ACHN (cell line): ENCODE measurements around the gene IL33.
"Not testable (repeated sequence)": the region's sequence is repeated elsewhere in the genome, so short reads cannot be mapped to it uniquely, and the experiment has no call there.

Source experiments
- DNase-seq: peaks from one replicate; pipeline ENCODE4 v3.0.0-alpha.2; 2015
- in situ Hi-C: cut with HindIII; loops from 2 replicates; pipeline ENCODE4 v1.10.0; 2017; ENCODE audit warnings: low sequenced_read_pairs, low pct_ligation_motif_present, low pct_unique_long_range_greater_than_20kb

Gene IL33

DNA sequence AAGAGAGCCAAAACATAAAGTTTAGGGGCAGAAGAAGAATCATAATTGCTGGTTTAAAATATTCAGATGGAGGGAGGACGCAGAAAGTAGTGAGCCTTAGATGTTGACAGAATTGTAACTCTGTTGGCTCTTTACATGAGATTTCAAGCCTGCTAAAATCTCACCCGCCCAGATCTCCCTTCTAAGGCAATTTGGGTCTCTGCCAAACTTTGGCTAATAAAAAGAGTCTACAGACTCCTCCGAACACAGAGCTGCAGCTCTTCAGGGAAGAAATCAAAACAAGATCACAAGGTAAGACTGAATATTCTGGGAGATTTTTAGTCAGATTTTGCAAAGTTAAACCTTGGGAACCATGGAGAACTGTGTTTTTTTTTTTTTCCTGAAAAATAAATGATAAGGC is at the start of gene IL33:
Gene IL33 (plus strand): TSS at position 246 of the 400 bp plus-strand sequence. CDS start 25,888 bp downstream, outside the sequence.
- DNase-seq, result no peak

GRCh38 chr9:6171667-6172066 is 43.9 kb upstream of the IL33 start:
- no peak for DNase-seq
- in situ Hi-C loops, result no loop called here

More for the DNA sequence above, at the start of gene IL33:
- in situ Hi-C loops, result no loop called here

GRCh38 chr9:6173914-6174313 is 41.7 kb upstream of the IL33 start:
- in situ Hi-C loops, result no loop called here
- DNase-seq, result no peak

- in situ Hi-C loops, result not testable (repeated sequence)
Observed at GRCh38 chr9:6182549-6183226, 32.9 kb upstream of the IL33 start.

DNA sequence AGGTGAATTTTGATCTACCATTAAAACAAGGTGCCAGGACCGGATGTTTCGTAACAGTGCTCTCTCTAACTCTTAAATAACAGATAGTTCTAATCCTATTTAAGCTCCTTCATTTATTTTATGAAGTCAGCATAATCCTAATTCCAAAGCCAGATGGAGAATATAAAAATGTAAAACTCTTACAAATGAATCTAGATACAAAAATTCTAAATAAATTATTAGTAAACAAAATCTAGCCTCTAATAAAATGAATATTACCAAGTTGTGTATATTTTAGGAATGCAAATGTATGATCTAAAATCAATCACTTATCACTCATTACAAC is 32.4 kb upstream of the IL33 start:
- no peak for DNase-seq
- in situ Hi-C loops, result no loop called here

More at GRCh38 chr9:6182549-6183226, 32.9 kb upstream of the IL33 start:
- not testable (repeated sequence) for DNase-seq

GRCh38 chr9:6183627-6184026 is 32.0 kb upstream of the IL33 start:
- in situ Hi-C loops, result no loop called here
- no peak for DNase-seq

- no peak for DNase-seq
Observed at GRCh38 chr9:6184749-6185645, 30.6 kb upstream of the IL33 start.

DNA sequence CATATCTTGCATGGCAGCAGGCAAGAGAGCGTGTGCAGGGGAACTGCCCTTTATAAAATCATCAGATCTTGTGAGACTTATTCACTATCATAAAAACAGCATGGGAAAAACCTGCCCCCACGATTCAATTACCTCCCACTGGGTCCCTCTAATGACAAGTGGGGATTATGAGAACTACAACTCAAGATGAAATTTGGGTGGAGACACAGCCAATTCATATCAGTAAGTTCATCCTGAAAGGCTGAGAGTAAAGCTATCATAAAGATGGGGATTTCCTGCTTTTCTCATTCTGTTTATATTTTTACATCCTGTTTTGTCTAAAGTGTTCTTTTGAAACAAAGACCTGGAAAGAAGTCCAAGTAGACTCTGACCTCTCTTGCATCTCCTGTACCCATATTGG is 28.9 kb upstream of the IL33 start:
- no peak for DNase-seq
- in situ Hi-C loops, result no loop called here

More at GRCh38 chr9:6184749-6185645, 30.6 kb upstream of the IL33 start:
- in situ Hi-C loops, result no loop called here

DNA sequence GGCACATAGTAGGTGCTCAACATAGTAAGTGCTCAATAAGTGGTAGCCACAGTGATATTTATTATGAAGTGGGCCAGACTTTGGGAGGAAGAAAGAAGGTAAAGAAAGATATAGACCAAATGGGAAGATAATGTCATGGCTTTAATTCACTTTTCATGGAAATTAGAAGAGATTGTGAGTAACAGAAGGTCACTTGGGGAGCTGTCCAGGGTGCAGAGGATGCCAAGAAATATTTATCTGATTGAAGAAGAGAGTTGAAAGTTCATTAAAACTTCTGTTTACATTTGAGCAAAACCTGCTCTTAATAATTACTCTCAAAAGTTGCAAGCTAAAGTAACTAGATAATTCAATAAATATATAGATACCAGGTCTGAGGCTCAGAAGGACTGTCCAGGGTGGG is 28.3 kb upstream of the IL33 start:
- no peak for DNase-seq
- in situ Hi-C loops, result no loop called here

GRCh38 chr9:6188466-6188865 is 27.1 kb upstream of the IL33 start:
- DNase-seq, result no peak
- in situ Hi-C loops, result no loop called here

GRCh38 chr9:6188906-6189305 is 26.7 kb upstream of the IL33 start:
- in situ Hi-C loops, result no loop called here
- no peak for DNase-seq

- no peak for DNase-seq
- in situ Hi-C loops, result no loop called here
Observed at GRCh38 chr9:6194934-6195333, 20.7 kb upstream of the IL33 start.

- in situ Hi-C loops, result no loop called here
- no peak for DNase-seq
Observed at GRCh38 chr9:6195714-6196360, 19.8 kb upstream of the IL33 start.

DNA sequence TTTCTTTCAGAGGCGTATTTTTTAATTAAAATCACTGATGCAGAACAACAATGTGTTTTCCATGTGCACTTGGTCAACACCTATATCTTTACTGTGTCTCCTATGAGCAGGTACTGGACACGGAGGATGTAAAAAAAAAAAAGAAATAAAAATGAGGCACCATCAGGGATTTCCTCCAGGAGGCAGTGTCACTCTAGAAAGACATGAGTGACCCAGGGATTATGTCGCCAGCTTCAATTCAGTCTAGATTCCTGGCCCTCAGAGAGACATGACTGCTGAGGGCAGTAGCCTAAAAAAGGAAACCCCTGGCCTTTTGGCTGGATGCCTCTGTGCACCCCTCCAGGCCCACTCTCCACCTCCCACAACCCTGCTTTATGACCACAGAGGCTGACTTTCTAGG is 18.3 kb upstream of the IL33 start:
- in situ Hi-C loops, result no loop called here
- peak; percentile 27 for DNase-seq

- DNase-seq, result no peak
- in situ Hi-C loops, result no loop called here
Observed at GRCh38 chr9:6198251-6198650, 17.4 kb upstream of the IL33 start.

- no peak for DNase-seq
- in situ Hi-C loops, result no loop called here
Observed at GRCh38 chr9:6199596-6199995, 16.0 kb upstream of the IL33 start.

GRCh38 chr9:6200761-6201160 is 14.8 kb upstream of the IL33 start:
- in situ Hi-C loops, result no loop called here
- DNase-seq, result no peak

DNA sequence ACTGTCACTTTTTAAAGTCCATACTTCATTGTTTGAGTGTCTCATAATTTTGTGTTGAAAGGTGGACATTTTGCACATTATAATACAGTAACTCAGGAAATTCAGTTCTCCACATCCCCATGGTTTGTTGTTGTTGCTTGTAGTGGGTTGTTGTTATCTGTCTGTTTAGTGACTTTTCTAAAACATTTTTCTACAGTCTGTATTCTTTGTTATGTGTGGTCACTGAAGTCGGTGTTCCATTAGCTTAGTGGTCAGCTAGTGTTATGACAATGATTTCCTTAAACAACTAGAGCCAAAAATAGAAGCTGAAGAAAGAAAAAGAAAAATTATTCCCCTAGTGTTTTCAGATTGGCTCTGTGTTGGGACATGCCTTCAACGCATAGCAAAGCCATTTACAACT is 5.6 kb upstream of the IL33 start:
- in situ Hi-C loops, result no loop called here
- DNase-seq, result no peak

DNA sequence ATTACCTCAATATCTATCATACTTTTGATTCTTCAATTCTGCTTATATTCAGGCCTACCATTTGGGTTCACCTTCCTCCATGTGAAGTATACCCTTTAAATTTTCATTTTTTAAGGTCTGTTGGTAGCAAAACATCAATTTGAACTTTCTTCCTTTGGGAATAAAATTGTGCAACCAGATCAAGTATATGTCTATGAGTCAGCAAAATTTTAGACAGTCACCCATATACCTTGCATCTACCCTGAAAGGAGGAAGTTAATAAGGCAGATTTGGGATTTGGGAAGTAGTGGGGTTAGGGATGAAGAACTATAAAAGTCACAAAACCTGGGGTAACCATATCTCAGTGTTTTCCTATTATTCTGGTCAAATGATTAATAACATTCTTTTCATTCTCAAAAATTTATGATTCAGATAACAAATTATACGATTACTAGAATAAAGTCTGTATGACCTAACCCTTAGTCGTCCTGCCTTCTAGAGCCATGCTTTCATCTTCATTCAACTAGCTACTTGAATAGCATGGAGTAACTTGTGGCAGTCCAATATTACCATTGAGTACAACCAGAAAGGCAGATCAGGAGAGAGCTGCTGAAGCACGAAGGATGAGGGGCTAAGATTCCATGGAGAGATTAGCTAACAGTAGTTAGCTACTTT is 2.8 kb upstream of the IL33 start:
- in situ Hi-C loops, result no loop called here
- DNase-seq, result no peak
